DOHH2 (cell line): Measurements from ENCODE around the gene CENPW.

Source experiments
- EZH2phosphoT487 ChIP-seq: fragments of 200-600 bp; sonication (generic); IDR thresholded peaks from 2 replicates; pipeline ENCODE4 v1.6.1; 2017; ENCODE audit warnings: borderline replicate concordance, mild to moderate bottlenecking, antibody characterized with exemption, low read length, moderate library complexity, mixed read lengths
- TF ChIP-seq, protein P1 (sequence below): fragments of 200-600 bp; sonication (generic); IDR thresholded peaks from one replicate; pipeline ENCODE4 v1.5.1; 2014; ENCODE audit warnings: antibody characterized with exemption, mild to moderate bottlenecking, low read depth, low read length; ENCODE audit not compliant: poor library complexity, severe bottlenecking

- TF ChIP-seq, protein P1, sequence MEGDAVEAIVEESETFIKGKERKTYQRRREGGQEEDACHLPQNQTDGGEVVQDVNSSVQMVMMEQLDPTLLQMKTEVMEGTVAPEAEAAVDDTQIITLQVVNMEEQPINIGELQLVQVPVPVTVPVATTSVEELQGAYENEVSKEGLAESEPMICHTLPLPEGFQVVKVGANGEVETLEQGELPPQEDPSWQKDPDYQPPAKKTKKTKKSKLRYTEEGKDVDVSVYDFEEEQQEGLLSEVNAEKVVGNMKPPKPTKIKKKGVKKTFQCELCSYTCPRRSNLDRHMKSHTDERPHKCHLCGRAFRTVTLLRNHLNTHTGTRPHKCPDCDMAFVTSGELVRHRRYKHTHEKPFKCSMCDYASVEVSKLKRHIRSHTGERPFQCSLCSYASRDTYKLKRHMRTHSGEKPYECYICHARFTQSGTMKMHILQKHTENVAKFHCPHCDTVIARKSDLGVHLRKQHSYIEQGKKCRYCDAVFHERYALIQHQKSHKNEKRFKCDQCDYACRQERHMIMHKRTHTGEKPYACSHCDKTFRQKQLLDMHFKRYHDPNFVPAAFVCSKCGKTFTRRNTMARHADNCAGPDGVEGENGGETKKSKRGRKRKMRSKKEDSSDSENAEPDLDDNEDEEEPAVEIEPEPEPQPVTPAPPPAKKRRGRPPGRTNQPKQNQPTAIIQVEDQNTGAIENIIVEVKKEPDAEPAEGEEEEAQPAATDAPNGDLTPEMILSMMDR = no peak
- TF ChIP-seq EZH2phosphoT487 = no peak
Measured at GRCh38 chr6:126388104-126388598, 48.2 kb downstream of the CENPW start.
